SK-N-SH treated with all-trans-retinoic acid at 6 μM for 48 hours (cell line): ENCODE measurements around the gene EPB41L4A.

Experiments used
- BACH2 ChIP-seq: fragments of 250-450 bp; sonication (Bioruptor Pico); IDR thresholded peaks from 2 replicates; pipeline ENCODE4 v1.9.0; 2021; ENCODE audit warnings: mild to moderate bottlenecking, borderline replicate concordance
- TOX ChIP-seq: fragments of 250-450 bp; sonication (Bioruptor Pico); IDR thresholded peaks from 2 replicates; pipeline ENCODE4 v1.8.0; 2021; ENCODE audit warnings: mild to moderate bottlenecking, moderate library complexity, borderline replicate concordance

GRCh38 chr5:112308608-112309007 is 110.5 kb downstream of the EPB41L4A start:
- TF ChIP-seq BACH2: no peak
- no peak for TF ChIP-seq TOX (CRISPR knock-in tag)
